ENCODE results near the gene WDFY4.

DNA sequence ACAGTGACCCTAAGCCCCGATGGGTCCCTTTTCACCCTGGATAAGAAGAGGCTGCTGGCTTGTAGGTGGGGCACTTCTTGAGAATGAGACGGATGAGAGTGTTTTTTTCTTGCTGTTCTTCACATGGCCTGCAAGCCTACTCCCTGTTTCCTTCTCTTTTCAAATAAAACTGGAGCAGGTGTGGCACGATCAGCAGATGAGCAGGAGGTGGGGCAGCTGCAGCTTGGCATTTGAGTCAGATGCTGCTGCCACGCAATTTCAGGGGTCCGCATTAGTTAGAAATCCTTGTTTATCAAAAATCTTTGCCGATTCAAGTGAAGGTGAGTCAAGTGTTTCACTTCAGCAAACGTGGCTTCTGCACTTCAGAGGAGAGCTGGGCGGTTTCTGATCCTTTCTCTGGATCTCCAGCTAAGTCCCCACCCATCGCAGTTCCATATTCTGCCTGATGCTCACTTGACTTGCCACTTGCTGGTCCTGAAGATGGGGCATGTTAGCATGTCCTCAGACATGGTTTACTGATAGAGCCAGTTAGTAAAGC lies 20.8 kb downstream of the WDFY4 start:
- TF ChIP-seq POLR2AphosphoS5 (IDR thresholded peaks at IDR 0.05; ENCODE audit: insufficient read depth in 1 of 2, low read depth in 1 of 2): no peak
- TF ChIP-seq, protein P1, sequence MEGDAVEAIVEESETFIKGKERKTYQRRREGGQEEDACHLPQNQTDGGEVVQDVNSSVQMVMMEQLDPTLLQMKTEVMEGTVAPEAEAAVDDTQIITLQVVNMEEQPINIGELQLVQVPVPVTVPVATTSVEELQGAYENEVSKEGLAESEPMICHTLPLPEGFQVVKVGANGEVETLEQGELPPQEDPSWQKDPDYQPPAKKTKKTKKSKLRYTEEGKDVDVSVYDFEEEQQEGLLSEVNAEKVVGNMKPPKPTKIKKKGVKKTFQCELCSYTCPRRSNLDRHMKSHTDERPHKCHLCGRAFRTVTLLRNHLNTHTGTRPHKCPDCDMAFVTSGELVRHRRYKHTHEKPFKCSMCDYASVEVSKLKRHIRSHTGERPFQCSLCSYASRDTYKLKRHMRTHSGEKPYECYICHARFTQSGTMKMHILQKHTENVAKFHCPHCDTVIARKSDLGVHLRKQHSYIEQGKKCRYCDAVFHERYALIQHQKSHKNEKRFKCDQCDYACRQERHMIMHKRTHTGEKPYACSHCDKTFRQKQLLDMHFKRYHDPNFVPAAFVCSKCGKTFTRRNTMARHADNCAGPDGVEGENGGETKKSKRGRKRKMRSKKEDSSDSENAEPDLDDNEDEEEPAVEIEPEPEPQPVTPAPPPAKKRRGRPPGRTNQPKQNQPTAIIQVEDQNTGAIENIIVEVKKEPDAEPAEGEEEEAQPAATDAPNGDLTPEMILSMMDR (IDR thresholded peaks at IDR 0.05): no peak
- TF ChIP-seq POLR2A (IDR thresholded peaks at IDR 0.05): no peak
